Head of caudate nucleus (tissue), 42 donors: ENCODE results near the gene EIF1.
A peak's percentile ranks its signal among the peaks of the same experiment; 100 is the strongest.

Source experiments
- DNase-seq, 42 donors: peaks; one replicate each; pipeline versions ENCODE4 v3.0.0 to v3.0.0-alpha.2; 2020 to 2021; ENCODE audit warnings: mixed read lengths in 7 of 42
- intact Hi-C: fragments of 100-400 bp; cut with DNase I; formaldehyde crosslinking; loops from one replicate; pipeline ENCODE4 v1.15.0; 2022

The EIF1 gene

GRCh38 chr17:41654678-41655607, 33.7 kb upstream of the EIF1 start:
- intact Hi-C loops = no loop called here
- no peak for DNase-seq

GRCh38 chr17:41655611-41656111, 33.0 kb upstream of the EIF1 start:
- intact Hi-C loops = no loop called here
- no peak for DNase-seq

- no peak for DNase-seq
- intact Hi-C loops = no loop called here
Observed at GRCh38 chr17:41656249-41657023, 32.2 kb upstream of the EIF1 start.

GRCh38 chr17:41657176-41657754, 31.4 kb upstream of the EIF1 start:
- intact Hi-C loops = no loop called here
- DNase-seq = no peak

GRCh38 chr17:41657936-41658335, 30.7 kb upstream of the EIF1 start:
- intact Hi-C loops = no loop called here

GRCh38 chr17:41658846-41659245, 29.8 kb upstream of the EIF1 start:
- no peak for DNase-seq
- intact Hi-C loops = no loop called here

More at GRCh38 chr17:41657936-41658335, 30.7 kb upstream of the EIF1 start:
- no peak for DNase-seq

GRCh38 chr17:41659427-41660212, 29.1 kb upstream of the EIF1 start:
- DNase-seq = no peak
- intact Hi-C loops = loop anchor here (10.0 kb wide), 1 partner anchor 745 kb away; no protein-coding TSS in a partner anchor

- intact Hi-C loops = loop anchor here (10.0 kb wide), 1 partner anchor 745 kb away; no protein-coding TSS in a partner anchor
- no peak for DNase-seq
Observed at GRCh38 chr17:41660221-41660711, 28.4 kb upstream of the EIF1 start.

GRCh38 chr17:41663451-41664171, 25.1 kb upstream of the EIF1 start:
- no peak for DNase-seq
- intact Hi-C loops = loop anchor here (10.0 kb wide), 1 partner anchor 749 kb away; no protein-coding TSS in a partner anchor

GRCh38 chr17:41664172-41664457, 24.6 kb upstream of the EIF1 start:
- intact Hi-C loops = loop anchor here (10.0 kb wide), 1 partner anchor 749 kb away; no protein-coding TSS in a partner anchor
- no peak for DNase-seq

- DNase-seq = no peak
- intact Hi-C loops = loop anchor here (10.0 kb wide), 1 partner anchor 750 kb away; no protein-coding TSS in a partner anchor
Observed at GRCh38 chr17:41664587-41665565, 23.8 kb upstream of the EIF1 start.

- DNase-seq = peak; percentile 71 to 96 (median 89)
- intact Hi-C loops = loop anchor here (10.0 kb wide), 1 partner anchor 751 kb away; no protein-coding TSS in a partner anchor
Observed at GRCh38 chr17:41665566-41666236, 23.0 kb upstream of the EIF1 start.

- intact Hi-C loops = loop anchor here (10.0 kb wide), 1 partner anchor 751 kb away; no protein-coding TSS in a partner anchor
- peak in 35 of 42 donors; percentile 14 to 68 (median 42) for DNase-seq
Observed at GRCh38 chr17:41666237-41666641, 22.4 kb upstream of the EIF1 start.

GRCh38 chr17:41666708-41667279, 21.9 kb upstream of the EIF1 start:
- peak; percentile 72 to 94 (median 88) for DNase-seq
- intact Hi-C loops = loop anchor here (10.0 kb wide), 1 partner anchor 752 kb away; no protein-coding TSS in a partner anchor

GRCh38 chr17:41667280-41668041, 21.2 kb upstream of the EIF1 start:
- no peak for DNase-seq
- intact Hi-C loops = loop anchor here (10.0 kb wide), 1 partner anchor 753 kb away; no protein-coding TSS in a partner anchor
